ENCODE measurements around the gene BCAS3.

- no peak for TF ChIP-seq CTCF (IDR thresholded peaks at IDR 0.05 in 8 of 11, conservative IDR thresholded peaks at IDR 0.05 in 3 of 11)
- TF ChIP-seq POLR2AphosphoS5 (IDR thresholded peaks at IDR 0.05), result no peak
Measured at GRCh38 chr17:61227866-61228265, 550.2 kb downstream of the BCAS3 start.

All from spleen (tissue), 7 donors.